DND-41 (cell line): ENCODE measurements around the gene FEM1A.

ENCODE experiments used
- ATAC-seq: fragments of 200-7000 bp; cut with Tn5 transposase; 3 replicates; pipeline ENCODE4 v1.9.1; 2021; ENCODE audit warnings: low read depth; ENCODE audit not compliant: insufficient read depth
- DNase-seq: peaks from one replicate; pipeline ENCODE4 v3.0.0-alpha.2; 2020
- H2AFZ ChIP-seq: 2 replicates; pipeline ENCODE4 v1.6.0; 2012; ENCODE audit warnings: low read depth, low read length
- H3K27ac ChIP-seq: 2 replicates; pipeline ENCODE4 v1.5.1; 2012; ENCODE audit warnings: low read length, inconsistent platforms
- H3K27me3 ChIP-seq: fragments of 200-600 bp; sonication (generic); 2 replicates; pipeline ENCODE4 v1.6.0; 2012; ENCODE audit warnings: low read length, mild to moderate bottlenecking, inconsistent platforms; ENCODE audit not compliant: insufficient read depth, poor library complexity
- H3K36me3 ChIP-seq: 2 replicates; pipeline ENCODE4 v1.5.1; 2012; ENCODE audit warnings: low read length, inconsistent platforms; ENCODE audit not compliant: insufficient read depth
- H3K4me1 ChIP-seq: 2 replicates; pipeline ENCODE4 v1.5.1; 2012; ENCODE audit warnings: mild to moderate bottlenecking, low read length; ENCODE audit not compliant: insufficient read depth
- H3K4me2 ChIP-seq: 2 replicates; pipeline ENCODE4 v1.6.0; 2012; ENCODE audit warnings: mild to moderate bottlenecking, moderate library complexity, low read length, inconsistent platforms; ENCODE audit not compliant: insufficient read depth
- H3K4me3 ChIP-seq, 2 experiments: fragments of 200-600 bp in 1 of 2; shearing (Covaris generic) in 1 of 2; 2 replicates each; pipeline ENCODE4 v1.5.1; 2012 to 2016; ENCODE audit warnings: inconsistent platforms in 2 of 2, low read length in 2 of 2, mild to moderate bottlenecking in 2 of 2, low read depth in 1 of 2, moderate library complexity in 1 of 2
- H3K79me2 ChIP-seq: 2 replicates; pipeline ENCODE4 v1.6.0; 2012; ENCODE audit warnings: low read length, inconsistent platforms; ENCODE audit not compliant: insufficient read depth
- H3K9ac ChIP-seq: 2 replicates; pipeline ENCODE4 v1.6.0; 2012; ENCODE audit warnings: low read depth, mild to moderate bottlenecking, inconsistent platforms, low read length, moderate library complexity
- H3K9me3 ChIP-seq: 2 replicates; pipeline ENCODE4 v1.5.1; 2012; ENCODE audit warnings: low read length, moderate library complexity, mild to moderate bottlenecking, inconsistent platforms; ENCODE audit not compliant: insufficient read depth, severe bottlenecking
- H4K20me1 ChIP-seq: 2 replicates; pipeline ENCODE4 v1.6.0; 2012; ENCODE audit warnings: low read length; ENCODE audit not compliant: insufficient read depth
- EZH2 ChIP-seq: IDR thresholded peaks from 3 replicates; pipeline ENCODE4 v1.6.1; 2012; ENCODE audit warnings: borderline replicate concordance, low read depth, mild to moderate bottlenecking, moderate library complexity, low read length, inconsistent platforms; ENCODE audit not compliant: severe bottlenecking
- TF ChIP-seq, protein P1 (sequence below): IDR thresholded peaks from 2 replicates; pipeline ENCODE4 v1.5.1; 2012; ENCODE audit warnings: borderline replicate concordance, low read length, moderate library complexity, mild to moderate bottlenecking; ENCODE audit not compliant: poor library complexity, severe bottlenecking; ENCODE audit errors: extremely low read depth

The FEM1A gene

DNA sequence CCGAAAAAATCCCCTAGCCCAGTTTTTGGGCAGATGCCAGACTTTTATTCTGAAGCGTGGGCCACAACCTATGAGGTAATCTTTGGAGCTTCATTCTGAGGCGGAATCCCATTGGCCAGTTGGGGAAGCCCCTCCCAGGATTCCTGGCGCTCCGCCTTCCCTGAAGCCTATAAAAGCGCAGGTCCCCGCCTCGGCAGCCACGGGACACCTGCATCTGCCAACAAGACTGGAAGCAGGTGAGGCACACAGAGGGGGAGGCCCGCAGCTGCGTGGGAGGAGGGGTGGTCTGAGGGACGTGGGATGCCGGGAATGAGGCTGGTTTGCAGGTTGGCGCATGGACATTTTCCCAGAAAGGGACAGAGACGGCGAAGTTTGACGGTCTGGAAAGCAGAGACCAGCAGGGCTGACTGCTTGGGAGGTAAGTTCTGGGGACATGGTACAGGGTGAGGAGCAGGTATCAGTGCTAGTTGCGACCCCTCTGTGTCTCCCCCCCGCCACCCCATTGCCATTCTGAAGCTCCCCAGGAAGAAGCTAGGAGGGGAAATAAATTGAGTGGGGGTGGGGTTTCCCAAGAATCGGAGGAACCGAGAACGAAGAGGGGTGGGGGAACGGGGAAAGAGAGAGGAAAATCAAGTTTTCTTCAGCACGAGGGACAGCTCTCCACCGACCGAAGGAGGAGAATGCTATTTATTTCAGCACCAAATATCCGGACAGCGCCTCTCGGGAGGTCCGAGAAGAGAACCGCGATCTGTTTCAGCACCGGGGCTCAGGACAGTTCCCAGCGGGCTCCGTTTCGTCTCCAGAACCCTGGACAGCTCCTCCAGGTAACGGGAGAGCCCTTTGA lies 22.4 kb upstream of the FEM1A start:
- Histone ChIP-seq H3K4me3 (no peak overlapping the region), H3K9ac (no peak overlapping the region), H3K4me2 (no peak overlapping the region), H3K79me2 (no peaks in the 10 kb centered on the region), H3K9me3 (no peaks in the 10 kb centered on the region), H3K36me3 (no peaks in the 10 kb centered on the region), H3K27me3 (no peaks in the 10 kb centered on the region), H4K20me1 (peaks cover 16% of the 10 kb centered on the region), H2AFZ (no peak overlapping the region), H3K4me1 (no peaks in the 10 kb centered on the region), H3K27ac (no peak overlapping the region)
- ATAC-seq (peak; percentile 85), DNase-seq (peak; percentile 93)
- no peak for TF ChIP-seq EZH2
- TF ChIP-seq, protein P1, sequence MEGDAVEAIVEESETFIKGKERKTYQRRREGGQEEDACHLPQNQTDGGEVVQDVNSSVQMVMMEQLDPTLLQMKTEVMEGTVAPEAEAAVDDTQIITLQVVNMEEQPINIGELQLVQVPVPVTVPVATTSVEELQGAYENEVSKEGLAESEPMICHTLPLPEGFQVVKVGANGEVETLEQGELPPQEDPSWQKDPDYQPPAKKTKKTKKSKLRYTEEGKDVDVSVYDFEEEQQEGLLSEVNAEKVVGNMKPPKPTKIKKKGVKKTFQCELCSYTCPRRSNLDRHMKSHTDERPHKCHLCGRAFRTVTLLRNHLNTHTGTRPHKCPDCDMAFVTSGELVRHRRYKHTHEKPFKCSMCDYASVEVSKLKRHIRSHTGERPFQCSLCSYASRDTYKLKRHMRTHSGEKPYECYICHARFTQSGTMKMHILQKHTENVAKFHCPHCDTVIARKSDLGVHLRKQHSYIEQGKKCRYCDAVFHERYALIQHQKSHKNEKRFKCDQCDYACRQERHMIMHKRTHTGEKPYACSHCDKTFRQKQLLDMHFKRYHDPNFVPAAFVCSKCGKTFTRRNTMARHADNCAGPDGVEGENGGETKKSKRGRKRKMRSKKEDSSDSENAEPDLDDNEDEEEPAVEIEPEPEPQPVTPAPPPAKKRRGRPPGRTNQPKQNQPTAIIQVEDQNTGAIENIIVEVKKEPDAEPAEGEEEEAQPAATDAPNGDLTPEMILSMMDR = no peak

DNA sequence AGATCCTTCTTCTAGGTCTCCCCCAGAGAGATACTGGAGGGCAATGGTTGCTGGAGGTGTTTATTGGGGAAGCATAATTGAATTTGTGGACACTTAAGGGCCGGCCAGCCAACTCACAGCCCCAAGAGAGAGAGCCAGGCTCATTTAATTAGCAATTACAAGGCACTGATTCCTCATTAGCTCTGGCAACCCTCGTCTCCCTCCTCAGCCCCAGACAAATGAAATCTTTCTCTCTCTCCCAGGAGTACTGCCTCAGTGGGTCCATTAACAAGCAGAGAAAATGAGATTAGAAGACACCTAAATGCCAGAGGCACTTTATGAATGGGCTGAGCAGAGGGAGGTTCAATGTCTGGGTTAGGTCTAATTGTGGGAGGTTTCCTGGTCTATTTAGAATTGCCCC lies 19.0 kb upstream of the FEM1A start:
- H3K27me3 ChIP-seq = no peaks in the 10 kb centered on the region
- no peak overlapping the region for H3K4me2 ChIP-seq
- no peak overlapping the region for H2AFZ ChIP-seq
- DNase-seq = no peak
- no peaks in the 10 kb centered on the region for H3K9me3 ChIP-seq
- ATAC-seq = no peak
- no peak overlapping the region for H3K9ac ChIP-seq
- TF ChIP-seq EZH2 = no peak
- TF ChIP-seq, protein P1 = no peak
- H3K36me3 ChIP-seq = no peaks in the 10 kb centered on the region
- no peak overlapping the region for H3K4me3 ChIP-seq
- peaks cover 17% of the 10 kb centered on the region for H4K20me1 ChIP-seq
- no peaks in the 10 kb centered on the region for H3K79me2 ChIP-seq
- no peak overlapping the region for H3K27ac ChIP-seq
- no peaks in the 10 kb centered on the region for H3K4me1 ChIP-seq

DNA sequence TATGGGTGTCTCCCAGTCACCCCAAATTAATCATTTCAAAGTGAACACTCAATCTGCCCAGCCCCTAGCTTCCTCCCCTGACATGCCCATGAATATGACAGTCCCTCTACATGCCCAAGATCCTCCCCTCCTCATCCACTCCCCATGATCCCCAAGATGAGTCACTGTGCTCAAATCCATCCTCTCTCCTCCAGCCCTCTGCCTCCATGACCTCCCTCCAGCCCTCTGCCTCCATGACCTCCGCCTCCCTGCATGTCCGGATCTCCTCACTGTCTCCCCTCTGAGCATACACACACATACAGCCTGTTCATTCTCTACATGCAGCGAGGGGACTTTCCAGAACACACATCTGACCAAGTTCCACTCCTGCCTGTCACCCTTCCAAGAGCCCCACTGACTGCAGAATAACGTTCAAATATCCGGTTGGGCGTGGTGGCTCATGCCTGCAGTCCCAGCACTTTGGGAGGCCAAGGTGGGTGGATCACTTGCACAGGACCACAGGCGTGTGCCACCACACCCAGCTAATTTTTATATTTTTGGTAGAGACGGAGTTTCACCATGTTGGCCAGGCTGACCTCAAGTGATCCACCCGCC lies 18.4 kb upstream of the FEM1A start:
- no peak overlapping the region for H3K9ac ChIP-seq
- H3K4me2 ChIP-seq = no peak overlapping the region

More for the DNA sequence above, 18.4 kb upstream of the FEM1A start:
- Histone ChIP-seq H4K20me1 (peaks cover 17% of the 10 kb centered on the region), H3K79me2 (no peaks in the 10 kb centered on the region), H3K27me3 (no peaks in the 10 kb centered on the region), H3K4me3 (no peak overlapping the region), H3K9me3 (no peaks in the 10 kb centered on the region), H3K27ac (no peak overlapping the region), H2AFZ (no peak overlapping the region), H3K36me3 (no peaks in the 10 kb centered on the region), H3K4me1 (no peaks in the 10 kb centered on the region)
- TF ChIP-seq, protein P1 = no peak
- no peak for TF ChIP-seq EZH2
- DNase-seq (no peak), ATAC-seq (no peak)
